GM21526 (cell line): ENCODE results near the gene SLC30A9.
A peak's percentile ranks its signal among the peaks of the same experiment; 100 is the strongest.

Source experiments
- ATAC-seq: cut with Tn5 transposase; IDR thresholded peaks from one replicate; pipeline ENCODE4 v1.9.1; 2021; ENCODE audit warnings: moderate library complexity; ENCODE audit not compliant: unreplicated experiment, low FRiP score

SLC30A9 gene

GRCh38 chr4:41990365-41991111 lies at the start of gene SLC30A9:
TSS of gene SLC30A9 (plus strand) at chr4:41990530. CDS start at chr4:41990652, 122 bp downstream.
- peak; percentile 98 for ATAC-seq

- no peak for ATAC-seq
Observed at GRCh38 chr4:41940834-41941233, 49.5 kb upstream of the SLC30A9 start.

GRCh38 chr4:41943506-41943905 lies 46.8 kb upstream of the SLC30A9 start:
- ATAC-seq: no peak

- ATAC-seq: no peak
Observed at GRCh38 chr4:41944089-41944488, 46.2 kb upstream of the SLC30A9 start.

GRCh38 chr4:41949531-41949930 lies 40.8 kb upstream of the SLC30A9 start:
- no peak for ATAC-seq

GRCh38 chr4:41957634-41958033 lies 32.7 kb upstream of the SLC30A9 start:
- ATAC-seq: no peak

GRCh38 chr4:41963105-41963504 lies 27.2 kb upstream of the SLC30A9 start:
- no peak for ATAC-seq

- no peak for ATAC-seq
Observed at GRCh38 chr4:41964401-41964800, 25.9 kb upstream of the SLC30A9 start.

- ATAC-seq: no peak
Observed at GRCh38 chr4:41967392-41967791, 22.9 kb upstream of the SLC30A9 start.

- ATAC-seq: no peak
Observed at GRCh38 chr4:41969671-41970070, 20.7 kb upstream of the SLC30A9 start.

- ATAC-seq: no peak
Observed at GRCh38 chr4:41975341-41975740, 15.0 kb upstream of the SLC30A9 start.

- no peak for ATAC-seq
Observed at GRCh38 chr4:41976775-41977516, 13.4 kb upstream of the SLC30A9 start.

GRCh38 chr4:41977709-41978108 lies 12.6 kb upstream of the SLC30A9 start:
- no peak for ATAC-seq

GRCh38 chr4:41981456-41981855 lies 8.9 kb upstream of the SLC30A9 start, which contains the start of gene DCAF4L1:
TSS of gene DCAF4L1 (plus strand) at chr4:41981756. CDS start at chr4:41981793, 37 bp downstream.
- no peak for ATAC-seq

- ATAC-seq: no peak
Observed at GRCh38 chr4:41982716-41983115, 7.6 kb upstream of the SLC30A9 start.

GRCh38 chr4:41985151-41985550 lies 5.2 kb upstream of the SLC30A9 start:
- no peak for ATAC-seq

GRCh38 chr4:41989994-41990364 lies 351 bp upstream of the SLC30A9 start:
- ATAC-seq: peak; percentile 24

- no peak for ATAC-seq
Observed at GRCh38 chr4:41991916-41992767, 1.8 kb downstream of the SLC30A9 start.

GRCh38 chr4:41992967-41993857 lies 2.9 kb downstream of the SLC30A9 start:
- ATAC-seq: no peak

GRCh38 chr4:41994461-41994985 lies 4.2 kb downstream of the SLC30A9 start:
- no peak for ATAC-seq
